ENCODE data around the gene ARRB1.
"Not testable (repeated sequence)": the region's sequence is repeated elsewhere in the genome, so short reads cannot be mapped to it uniquely, and the experiment has no call there.

ARRB1 gene

DNA sequence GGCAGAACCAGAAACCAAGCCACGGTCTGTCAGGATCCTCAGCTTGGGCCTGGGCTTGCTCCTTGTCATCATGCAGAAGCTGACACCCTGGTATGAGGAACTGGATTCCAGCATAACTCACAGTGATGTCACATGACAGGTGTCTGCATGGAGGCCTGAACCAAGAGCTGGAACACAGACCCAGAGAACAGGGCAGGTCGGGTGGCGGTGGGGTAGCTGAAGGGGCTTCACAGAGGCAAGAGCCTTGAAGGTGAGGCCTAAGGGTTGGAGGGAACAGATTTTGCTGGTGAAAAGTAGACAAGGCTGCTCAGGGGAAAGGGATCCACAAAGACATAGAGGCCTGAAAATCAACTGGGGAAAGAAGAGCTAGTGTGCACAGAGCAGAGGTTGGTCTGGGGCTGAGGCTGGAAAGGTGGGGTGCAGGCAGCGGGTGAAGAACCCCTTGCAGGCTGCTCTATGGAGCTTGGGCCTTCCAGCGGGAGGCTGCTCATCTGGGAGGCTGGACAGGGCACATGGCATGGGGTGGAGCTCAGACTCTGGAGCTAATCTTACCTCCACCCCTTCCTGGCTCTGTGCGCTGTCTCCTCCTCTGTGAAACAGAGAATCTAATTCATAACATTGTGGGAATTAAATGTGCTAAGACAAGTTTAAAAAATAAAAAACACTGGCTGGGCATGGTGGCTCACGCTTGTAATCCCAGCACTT, 29.4 kb upstream of the ARRB1 start:
- peak; percentile 67 for TF ChIP-seq ZNF335 (tag by site-specific recombination; conservative IDR thresholded peaks at IDR 0.05)
- no peak for TF ChIP-seq ZNF248 (tag by site-specific recombination; IDR thresholded peaks at IDR 0.05)
- Histone ChIP-seq H3K27ac (ENCODE audit: extremely low read depth, low read depth, low read length) (no peak overlapping the region), H3K4me3 (ENCODE audit: low read depth, low read length) (no peak overlapping the region), H3K9me3 (ENCODE audit: control insufficient read depth, insufficient read depth, low read depth, low read length) (no peaks in the 10 kb centered on the region), H3K36me3 (ENCODE audit: control insufficient read depth in 2 of 2, insufficient read depth in 1 of 2, low read length in 2 of 2) (no peaks in the 10 kb centered on the region), H3K4me1 (ENCODE audit: control insufficient read depth, insufficient read depth, low read length) (no peaks in the 10 kb centered on the region)
- ChIA-PET CTCF (interaction anchor here (0.6 to 10.9 kb wide), 6 partner anchors 8 to 132 kb away, joined by 3 to 209 read pairs (median 4); no protein-coding TSS in a partner anchor), POLR2A (no interaction called here)

DNA sequence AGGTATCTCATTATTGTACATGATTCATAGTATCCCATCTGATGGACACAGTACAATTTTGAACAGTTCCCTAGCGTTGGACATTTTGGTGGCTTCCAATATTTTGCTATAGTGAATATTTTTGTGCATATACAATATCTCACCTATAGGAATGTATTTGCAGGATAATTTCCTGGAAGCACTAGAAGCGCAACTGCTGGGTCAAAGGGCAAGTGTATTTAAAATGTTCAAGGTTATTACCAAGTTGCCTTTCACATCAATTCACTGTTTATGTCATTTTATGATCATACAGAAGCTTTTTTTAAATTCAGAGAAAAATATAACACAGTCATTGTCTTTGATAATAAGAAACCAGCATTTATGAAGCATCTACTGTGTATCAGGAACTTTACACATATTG, 28.8 kb upstream of the ARRB1 start:
- ChIA-PET POLR2A (no interaction called here), CTCF (interaction anchor here (1.6 to 10.9 kb wide), 2 partner anchors 8 to 98 kb away, joined by 5 to 209 read pairs; no protein-coding TSS in a partner anchor)
- Histone ChIP-seq H3K9me3 (ENCODE audit: control insufficient read depth, insufficient read depth, low read depth, low read length) (no peaks in the 10 kb centered on the region), H3K36me3 (ENCODE audit: control insufficient read depth in 2 of 2, insufficient read depth in 1 of 2, low read length in 2 of 2) (no peaks in the 10 kb centered on the region), H3K4me1 (ENCODE audit: control insufficient read depth, insufficient read depth, low read length) (no peaks in the 10 kb centered on the region), H3K27ac (ENCODE audit: extremely low read depth, low read depth, low read length) (no peak overlapping the region), H3K4me3 (ENCODE audit: low read depth, low read length) (no peak overlapping the region)
- no peak for TF ChIP-seq ZBTB20 (tag by site-specific recombination; IDR thresholded peaks at IDR 0.05)
- TF ChIP-seq, protein P1, sequence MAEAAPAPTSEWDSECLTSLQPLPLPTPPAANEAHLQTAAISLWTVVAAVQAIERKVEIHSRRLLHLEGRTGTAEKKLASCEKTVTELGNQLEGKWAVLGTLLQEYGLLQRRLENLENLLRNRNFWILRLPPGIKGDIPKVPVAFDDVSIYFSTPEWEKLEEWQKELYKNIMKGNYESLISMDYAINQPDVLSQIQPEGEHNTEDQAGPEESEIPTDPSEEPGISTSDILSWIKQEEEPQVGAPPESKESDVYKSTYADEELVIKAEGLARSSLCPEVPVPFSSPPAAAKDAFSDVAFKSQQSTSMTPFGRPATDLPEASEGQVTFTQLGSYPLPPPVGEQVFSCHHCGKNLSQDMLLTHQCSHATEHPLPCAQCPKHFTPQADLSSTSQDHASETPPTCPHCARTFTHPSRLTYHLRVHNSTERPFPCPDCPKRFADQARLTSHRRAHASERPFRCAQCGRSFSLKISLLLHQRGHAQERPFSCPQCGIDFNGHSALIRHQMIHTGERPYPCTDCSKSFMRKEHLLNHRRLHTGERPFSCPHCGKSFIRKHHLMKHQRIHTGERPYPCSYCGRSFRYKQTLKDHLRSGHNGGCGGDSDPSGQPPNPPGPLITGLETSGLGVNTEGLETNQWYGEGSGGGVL (tag by site-specific recombination; IDR thresholded peaks at IDR 0.05) = no peak
- TF ChIP-seq ZNF623 (tag by site-specific recombination; IDR thresholded peaks at IDR 0.05) = no peak
- TF ChIP-seq ZNF114 (tag by site-specific recombination; IDR thresholded peaks at IDR 0.05) = no peak

DNA sequence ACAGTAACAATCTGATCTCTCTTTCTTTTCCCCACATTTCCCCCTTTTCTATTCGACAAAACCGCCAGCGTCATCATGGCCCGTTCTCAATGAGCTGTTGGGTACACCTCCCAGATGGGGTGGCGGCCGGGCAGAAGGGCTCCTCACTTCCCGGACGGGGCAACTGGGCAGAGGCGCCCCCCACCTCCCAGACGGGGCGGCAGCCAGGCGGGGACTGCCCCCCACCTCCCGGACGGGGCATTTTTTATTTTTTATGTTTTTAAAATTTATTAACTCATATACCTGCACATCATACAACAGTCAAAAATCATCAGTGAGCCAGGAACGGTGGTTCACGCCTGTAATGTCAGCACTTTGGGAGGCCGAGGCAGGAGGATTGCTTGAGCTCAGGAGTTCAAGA, 27.3 kb upstream of the ARRB1 start:
- CTCF ChIA-PET = interaction anchor here (10.9 kb wide), 1 partner anchor 96 kb away, joined by 209 read pairs; no protein-coding TSS in a partner anchor
- H3K27ac ChIP-seq (ENCODE audit: extremely low read depth, low read depth, low read length); POLR2A ChIA-PET; H3K4me3 ChIP-seq (ENCODE audit: low read depth, low read length); H3K9me3 ChIP-seq (ENCODE audit: control insufficient read depth, insufficient read depth, low read depth, low read length); H3K4me1 ChIP-seq (ENCODE audit: control insufficient read depth, insufficient read depth, low read length); H3K36me3 ChIP-seq (ENCODE audit: control insufficient read depth in 2 of 2, insufficient read depth in 1 of 2, low read length in 2 of 2): not testable (repeated sequence)

DNA sequence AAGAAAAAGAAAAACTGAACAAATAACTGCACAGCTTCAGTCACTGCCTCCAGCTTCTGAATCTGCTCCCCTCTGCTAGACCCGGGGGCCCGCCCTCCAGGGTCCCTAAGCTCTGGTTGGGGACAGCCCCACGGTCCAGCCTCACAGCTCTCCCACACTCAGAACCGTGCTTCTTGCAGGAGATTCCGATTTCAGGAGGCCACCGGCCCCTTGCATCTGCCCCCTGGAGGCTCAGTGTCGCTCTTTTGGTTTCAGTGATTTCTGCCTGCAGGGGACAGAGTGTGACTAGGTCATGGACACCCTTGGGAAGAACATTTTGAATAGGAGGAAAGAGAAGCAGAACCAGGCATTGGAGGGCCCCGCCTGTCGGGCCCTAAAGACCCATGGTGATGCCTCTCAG, 24.7 kb upstream of the ARRB1 start:
- ChIA-PET POLR2A (no interaction called here), CTCF (interaction anchor here (1.1 to 3.2 kb wide), 3 partner anchors 9 to 96 kb away, joined by 3 to 13 read pairs (median 12); no protein-coding TSS in a partner anchor)
- H3K4me1 ChIP-seq (ENCODE audit: control insufficient read depth, insufficient read depth, low read length) = peaks cover 7% of the 10 kb centered on the region
- no peak overlapping the region for H3K4me3 ChIP-seq (ENCODE audit: low read depth, low read length)
- no peak overlapping the region for H3K27ac ChIP-seq (ENCODE audit: extremely low read depth, low read depth, low read length)
- no peak for TF ChIP-seq WT1 (tag by site-specific recombination; IDR thresholded peaks at IDR 0.05)
- peak; percentile 21; the same call in 1 of the 2 replicates for TF ChIP-seq ZNF623 (tag by site-specific recombination; IDR thresholded peaks at IDR 0.05)
- TF ChIP-seq, protein P2, sequence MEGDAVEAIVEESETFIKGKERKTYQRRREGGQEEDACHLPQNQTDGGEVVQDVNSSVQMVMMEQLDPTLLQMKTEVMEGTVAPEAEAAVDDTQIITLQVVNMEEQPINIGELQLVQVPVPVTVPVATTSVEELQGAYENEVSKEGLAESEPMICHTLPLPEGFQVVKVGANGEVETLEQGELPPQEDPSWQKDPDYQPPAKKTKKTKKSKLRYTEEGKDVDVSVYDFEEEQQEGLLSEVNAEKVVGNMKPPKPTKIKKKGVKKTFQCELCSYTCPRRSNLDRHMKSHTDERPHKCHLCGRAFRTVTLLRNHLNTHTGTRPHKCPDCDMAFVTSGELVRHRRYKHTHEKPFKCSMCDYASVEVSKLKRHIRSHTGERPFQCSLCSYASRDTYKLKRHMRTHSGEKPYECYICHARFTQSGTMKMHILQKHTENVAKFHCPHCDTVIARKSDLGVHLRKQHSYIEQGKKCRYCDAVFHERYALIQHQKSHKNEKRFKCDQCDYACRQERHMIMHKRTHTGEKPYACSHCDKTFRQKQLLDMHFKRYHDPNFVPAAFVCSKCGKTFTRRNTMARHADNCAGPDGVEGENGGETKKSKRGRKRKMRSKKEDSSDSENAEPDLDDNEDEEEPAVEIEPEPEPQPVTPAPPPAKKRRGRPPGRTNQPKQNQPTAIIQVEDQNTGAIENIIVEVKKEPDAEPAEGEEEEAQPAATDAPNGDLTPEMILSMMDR (tag by site-specific recombination; IDR thresholded peaks at IDR 0.05) = peak; percentile 44; the same call in 1 of the 2 replicates
- no peaks in the 10 kb centered on the region for H3K36me3 ChIP-seq (ENCODE audit: control insufficient read depth in 2 of 2, insufficient read depth in 1 of 2, low read length in 2 of 2)
- no peaks in the 10 kb centered on the region for H3K9me3 ChIP-seq (ENCODE audit: control insufficient read depth, insufficient read depth, low read depth, low read length)

DNA sequence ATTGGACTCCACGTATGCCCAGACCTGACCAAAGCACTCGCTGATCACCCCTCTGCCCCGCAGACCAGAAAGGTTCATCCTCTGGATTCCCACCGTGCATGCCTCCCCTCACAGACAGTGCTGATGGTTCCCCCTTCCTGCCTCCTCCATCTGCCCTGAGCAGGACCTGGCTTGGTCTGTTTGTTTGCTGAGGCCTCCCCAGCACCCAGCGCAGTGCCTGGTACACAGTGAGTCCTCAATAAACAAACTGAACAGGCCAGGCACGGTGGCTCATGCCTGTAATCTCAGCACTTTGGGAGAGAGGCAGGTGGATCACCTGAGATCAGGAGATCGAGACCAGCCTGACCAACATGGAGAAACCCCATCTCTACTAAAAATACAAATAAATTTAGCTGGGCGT, 24.2 kb upstream of the ARRB1 start:
- Histone ChIP-seq H3K4me1 (ENCODE audit: control insufficient read depth, insufficient read depth, low read length) (peaks cover 7% of the 10 kb centered on the region), H3K36me3 (ENCODE audit: control insufficient read depth in 2 of 2, insufficient read depth in 1 of 2, low read length in 2 of 2) (no peaks in the 10 kb centered on the region), H3K4me3 (ENCODE audit: low read depth, low read length) (no peak overlapping the region), H3K9me3 (ENCODE audit: control insufficient read depth, insufficient read depth, low read depth, low read length) (no peaks in the 10 kb centered on the region), H3K27ac (ENCODE audit: extremely low read depth, low read depth, low read length) (no peak overlapping the region)
- TF ChIP-seq ZNF501 (tag by site-specific recombination; IDR thresholded peaks at IDR 0.05) (no peak), ZNF302 (tag by site-specific recombination; IDR thresholded peaks at IDR 0.05; ENCODE audit: low read depth) (no peak), ZNF146 (tag by site-specific recombination; IDR thresholded peaks at IDR 0.05) (no peak), ZNF677 (tag by site-specific recombination; IDR thresholded peaks at IDR 0.05) (no peak), HOXC10 (CRISPR knock-in tag; IDR thresholded peaks at IDR 0.05) (no peak)
- TF ChIP-seq, protein P3, sequence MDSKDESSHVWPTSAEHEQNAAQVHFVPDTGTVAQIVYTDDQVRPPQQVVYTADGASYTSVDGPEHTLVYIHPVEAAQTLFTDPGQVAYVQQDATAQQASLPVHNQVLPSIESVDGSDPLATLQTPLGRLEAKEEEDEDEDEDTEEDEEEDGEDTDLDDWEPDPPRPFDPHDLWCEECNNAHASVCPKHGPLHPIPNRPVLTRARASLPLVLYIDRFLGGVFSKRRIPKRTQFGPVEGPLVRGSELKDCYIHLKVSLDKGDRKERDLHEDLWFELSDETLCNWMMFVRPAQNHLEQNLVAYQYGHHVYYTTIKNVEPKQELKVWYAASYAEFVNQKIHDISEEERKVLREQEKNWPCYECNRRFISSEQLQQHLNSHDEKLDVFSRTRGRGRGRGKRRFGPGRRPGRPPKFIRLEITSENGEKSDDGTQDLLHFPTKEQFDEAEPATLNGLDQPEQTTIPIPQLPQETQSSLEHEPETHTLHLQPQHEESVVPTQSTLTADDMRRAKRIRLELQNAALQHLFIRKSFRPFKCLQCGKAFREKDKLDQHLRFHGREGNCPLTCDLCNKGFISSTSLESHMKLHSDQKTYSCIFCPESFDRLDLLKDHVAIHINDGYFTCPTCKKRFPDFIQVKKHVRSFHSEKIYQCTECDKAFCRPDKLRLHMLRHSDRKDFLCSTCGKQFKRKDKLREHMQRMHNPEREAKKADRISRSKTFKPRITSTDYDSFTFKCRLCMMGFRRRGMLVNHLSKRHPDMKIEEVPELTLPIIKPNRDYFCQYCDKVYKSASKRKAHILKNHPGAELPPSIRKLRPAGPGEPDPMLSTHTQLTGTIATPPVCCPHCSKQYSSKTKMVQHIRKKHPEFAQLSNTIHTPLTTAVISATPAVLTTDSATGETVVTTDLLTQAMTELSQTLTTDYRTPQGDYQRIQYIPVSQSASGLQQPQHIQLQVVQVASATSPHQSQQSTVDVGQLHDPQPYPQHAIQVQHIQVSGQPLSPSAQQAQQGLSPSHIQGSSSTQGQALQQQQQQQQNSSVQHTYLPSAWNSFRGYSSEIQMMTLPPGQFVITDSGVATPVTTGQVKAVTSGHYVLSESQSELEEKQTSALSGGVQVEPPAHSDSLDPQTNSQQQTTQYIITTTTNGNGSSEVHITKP (tag by site-specific recombination; IDR thresholded peaks at IDR 0.05) = peak; percentile 32; the same call in 1 of the 2 replicates
- CTCF ChIA-PET = interaction anchor here (0.6 to 3.2 kb wide), 4 partner anchors 9 to 126 kb away, joined by 3 to 13 read pairs (median 8); no protein-coding TSS in a partner anchor
- POLR2A ChIA-PET = no interaction called here
